NCI-H82 treated with DMSO at 0.1 percent for 48 hours (cell line): Measurements from ENCODE around the gene ZDHHC7.
A peak's percentile ranks its signal among the peaks of the same experiment; 100 is the strongest.
"Not testable (repeated sequence)": the region's sequence is repeated elsewhere in the genome, so short reads cannot be mapped to it uniquely, and the experiment has no call there.

Experiments used
- DNase-seq: peaks from one replicate; lab custom pipeline; 2025; ENCODE audit not compliant: unreplicated experiment; lab: John Stamatoyannopoulos, UW

Gene ZDHHC7

GRCh38 chr16:85045077-85045476 lies 33.7 kb upstream of the ZDHHC7 start:
- no peak for DNase-seq

GRCh38 chr16:85042606-85043005 lies 31.3 kb upstream of the ZDHHC7 start:
- no peak for DNase-seq

GRCh38 chr16:85042167-85042526 lies 30.8 kb upstream of the ZDHHC7 start:
- DNase-seq: no peak

- DNase-seq: no peak
These were observed 30.2 kb upstream of the ZDHHC7 start for GRCh38 chr16:85041219-85042166.

GRCh38 chr16:85040685-85041084 lies 29.4 kb upstream of the ZDHHC7 start:
- DNase-seq: no peak

- DNase-seq: no peak
These were observed 26.4 kb upstream of the ZDHHC7 start for GRCh38 chr16:85037721-85038120.

- no peak for DNase-seq
These were observed 25.7 kb upstream of the ZDHHC7 start for GRCh38 chr16:85037050-85037410.

GRCh38 chr16:85036236-85037049 lies 25.1 kb upstream of the ZDHHC7 start:
- no peak for DNase-seq

GRCh38 chr16:85034591-85035433 lies 23.5 kb upstream of the ZDHHC7 start:
- DNase-seq: no peak

GRCh38 chr16:85033171-85033570 lies 21.8 kb upstream of the ZDHHC7 start:
- no peak for DNase-seq

GRCh38 chr16:85032187-85032586 lies 20.9 kb upstream of the ZDHHC7 start:
- not testable (repeated sequence) for DNase-seq

GRCh38 chr16:85031451-85031850 lies 20.1 kb upstream of the ZDHHC7 start:
- no peak for DNase-seq

- DNase-seq: no peak
These were observed 18.7 kb upstream of the ZDHHC7 start for GRCh38 chr16:85029981-85030401.

GRCh38 chr16:85029408-85029784 lies 18.1 kb upstream of the ZDHHC7 start:
- no peak for DNase-seq

GRCh38 chr16:85028685-85029407 lies 17.5 kb upstream of the ZDHHC7 start:
- no peak for DNase-seq

- no peak for DNase-seq
These were observed 16.8 kb upstream of the ZDHHC7 start for GRCh38 chr16:85027958-85028684.

- peak; percentile 58 for DNase-seq
These were observed 16.1 kb upstream of the ZDHHC7 start, which contains the start of gene KIAA0513 for GRCh38 chr16:85027349-85027957. TSS of gene KIAA0513 (plus strand) at chr16:85027795. CDS start at chr16:85067072, 39,277 bp downstream.

- DNase-seq: no peak
These were observed 15.4 kb upstream of the ZDHHC7 start for GRCh38 chr16:85026703-85027102.
